Fibroblast of lung (primary cell): Measurements from ENCODE around the gene BIRC7.

Source experiments
- CTCF ChIP-seq, 2 donors: IDR thresholded peaks in 1 of 2; conservative IDR thresholded peaks in 1 of 2; 1 replicate in 1 of 2; 2 replicates in 1 of 2; pipeline ENCODE4 v1.5.1; 2011 to 2012; ENCODE audit warnings: low read length in 2 of 2, control low read depth in 1 of 2, inconsistent platforms in 1 of 2, low read depth in 1 of 2, mild to moderate bottlenecking in 1 of 2
- EZH2 ChIP-seq: IDR thresholded peaks from 2 replicates; pipeline ENCODE4 v1.5.1; 2012; ENCODE audit warnings: low read length, control low read depth, mild to moderate bottlenecking; ENCODE audit errors: missing control alignments

GRCh38 chr20:63222541-63222940 is 13.2 kb upstream of the BIRC7 start:
- TF ChIP-seq EZH2 (no peak), CTCF (conservative IDR thresholded peaks at IDR 0.05 in 1 of 2, IDR thresholded peaks at IDR 0.05 in 1 of 2; ENCODE audit: low read depth in 1 of 2, low read length in 2 of 2) (no peak)
